GM18858 (cell line): Measurements from ENCODE around the gene DOK1.

Source experiments
- ATAC-seq: cut with Tn5 transposase; IDR thresholded peaks from one replicate; pipeline ENCODE4 v1.9.1; 2021; ENCODE audit not compliant: unreplicated experiment

DOK1 gene

GRCh38 chr2:74525717-74526648, 28.5 kb upstream of the DOK1 start, which contains the start of gene DQX1:
TSS of gene DQX1 (minus strand) at chr2:74526231. CDS start at chr2:74525729, 502 bp downstream.
- ATAC-seq, result peak; percentile 25

- ATAC-seq, result no peak
Measured at GRCh38 chr2:74526649-74527230, 27.8 kb upstream of the DOK1 start.

- no peak for ATAC-seq
Measured at GRCh38 chr2:74527741-74528140, 26.8 kb upstream of the DOK1 start.

GRCh38 chr2:74528600-74529356, 25.7 kb upstream of the DOK1 start:
- no peak for ATAC-seq

- peak; percentile 76 for ATAC-seq
Measured at GRCh38 chr2:74529357-74530238, 24.9 kb upstream of the DOK1 start, which contains the start of the genes AUP1 and HTRA2. TSS of gene AUP1 (minus strand) at chr2:74529706. CDS start at chr2:74529629, 77 bp downstream. TSS of gene HTRA2 (plus strand) at chr2:74529933. CDS start at chr2:74530007, 74 bp downstream.

- ATAC-seq, result no peak
Measured at GRCh38 chr2:74530239-74531187, 24.0 kb upstream of the DOK1 start.

GRCh38 chr2:74531666-74532065, 22.9 kb upstream of the DOK1 start:
- ATAC-seq, result no peak

- ATAC-seq, result no peak
Measured at GRCh38 chr2:74532222-74532621, 22.3 kb upstream of the DOK1 start.

- ATAC-seq, result no peak
Measured at GRCh38 chr2:74533464-74533863, 21.1 kb upstream of the DOK1 start.

GRCh38 chr2:74534411-74534810, 20.1 kb upstream of the DOK1 start:
- ATAC-seq, result no peak

GRCh38 chr2:74535440-74535965, 19.0 kb upstream of the DOK1 start:
- ATAC-seq, result no peak

GRCh38 chr2:74536166-74536950, 18.2 kb upstream of the DOK1 start:
- no peak for ATAC-seq

GRCh38 chr2:74537140-74537539, 17.4 kb upstream of the DOK1 start:
- ATAC-seq, result no peak

GRCh38 chr2:74538881-74539339, 15.6 kb upstream of the DOK1 start:
- no peak for ATAC-seq

GRCh38 chr2:74540291-74540690, 14.2 kb upstream of the DOK1 start:
- ATAC-seq, result no peak

- ATAC-seq, result no peak
Measured at GRCh38 chr2:74542978-74543377, 11.5 kb upstream of the DOK1 start.

- no peak for ATAC-seq
Measured at GRCh38 chr2:74544634-74545033, 9.9 kb upstream of the DOK1 start.

- no peak for ATAC-seq
Measured at GRCh38 chr2:74546004-74546403, 8.5 kb upstream of the DOK1 start.
